Left colon (tissue), 2 donors: ENCODE measurements around the gene UTF1. TPM values are rescaled to one million over a fixed set of nuclear protein-coding genes. Genes with fewer than 3 reads are reported as not detected.

Experiments
- ATAC-seq: fragments of 200-7000 bp; cut with Tn5 transposase; one replicate; pipeline ENCODE4 v1.9.1; 2020; ENCODE audit warnings: mild to moderate bottlenecking, moderate library complexity
- DNase-seq, 2 donors: peaks; one replicate each; pipeline ENCODE4 v3.0.0-alpha.2; 2020
- intact Hi-C, 2 donors: fragments of 100-400 bp; cut with DNase I in 1 of 2; cut with micrococcal nuclease in 1 of 2; formaldehyde crosslinking; loops; one replicate each; pipeline versions ENCODE4 v1.11.2 to v1.14.0; 2022; cut with DNase I, micrococcal nuclease
- total RNA-seq, 2 donors: library from RNA; stranded (reverse); fragmentation: NEBNext Ultra II Directional; extraction: Animal tissue kit (Norgen Biotek cat#: 25700); gene quantifications; one replicate each; pipeline ENCODE4 v1.2.1, GENCODE V29; 2021
- donor health status: DM: no; HTN: no; CAD: no.
- donor health status: DM: yes; HTN: yes; CAD: no.

UTF1 gene
- total RNA-seq, 2 donors from 2014 or later, result not detected

- intact Hi-C loops, result no loop called here
- DNase-seq, result no peak
- ATAC-seq, result no peak
Observed at GRCh38 chr10:133195611-133196010, 34.4 kb upstream of the UTF1 start.

GRCh38 chr10:133196221-133196915, 33.6 kb upstream of the UTF1 start:
- DNase-seq (no peak), ATAC-seq (no peak)
- intact Hi-C loops, result no loop called here

GRCh38 chr10:133196936-133197758, 32.9 kb upstream of the UTF1 start:
- intact Hi-C loops, result no loop called here
- ATAC-seq, result no peak
- DNase-seq, result no peak

GRCh38 chr10:133197786-133198185, 32.2 kb upstream of the UTF1 start:
- no peak for DNase-seq
- intact Hi-C loops, result no loop called here
- ATAC-seq, result no peak

- ATAC-seq, result no peak
- DNase-seq, result no peak
- intact Hi-C loops, result no loop called here
Observed at GRCh38 chr10:133198206-133198605, 31.8 kb upstream of the UTF1 start.

GRCh38 chr10:133198621-133199487, 31.2 kb upstream of the UTF1 start:
- ATAC-seq (no peak), DNase-seq (no peak)
- intact Hi-C loops, result no loop called here

- no peak for DNase-seq
- intact Hi-C loops, result no loop called here
- no peak for ATAC-seq
Observed at GRCh38 chr10:133199488-133199885, 30.5 kb upstream of the UTF1 start.

- intact Hi-C loops, result no loop called here
- DNase-seq, result no peak
- ATAC-seq, result no peak
Observed at GRCh38 chr10:133199992-133200611, 29.9 kb upstream of the UTF1 start.

- ATAC-seq (no peak), DNase-seq (no peak)
- intact Hi-C loops, result no loop called here
Observed at GRCh38 chr10:133200621-133201031, 29.4 kb upstream of the UTF1 start.

- DNase-seq (no peak), ATAC-seq (no peak)
- intact Hi-C loops, result no loop called here
Observed at GRCh38 chr10:133201151-133201947, 28.7 kb upstream of the UTF1 start.

GRCh38 chr10:133201948-133202725, 27.9 kb upstream of the UTF1 start:
- DNase-seq (no peak), ATAC-seq (no peak)
- intact Hi-C loops, result no loop called here

- ATAC-seq, result no peak
- intact Hi-C loops, result no loop called here
- no peak for DNase-seq
Observed at GRCh38 chr10:133202778-133203651, 27.0 kb upstream of the UTF1 start.

GRCh38 chr10:133203652-133204195, 26.3 kb upstream of the UTF1 start:
- DNase-seq (no peak), ATAC-seq (no peak)
- intact Hi-C loops, result no loop called here

- intact Hi-C loops, result no loop called here
- DNase-seq, result no peak
- ATAC-seq, result no peak
Observed at GRCh38 chr10:133204226-133205015, 25.6 kb upstream of the UTF1 start.

- no peak for ATAC-seq
- intact Hi-C loops, result no loop called here
Observed at GRCh38 chr10:133205146-133205545, 24.9 kb upstream of the UTF1 start.

More at GRCh38 chr10:133205146-133205545, 24.9 kb upstream of the UTF1 start:
- DNase-seq, result no peak
